HG02884 (cell line): ENCODE results near the gene MBD3L1.

Experiments used
- ATAC-seq: cut with Tn5 transposase; IDR thresholded peaks from one replicate; pipeline ENCODE4 v1.9.1; 2021; ENCODE audit warnings: mild to moderate bottlenecking, moderate library complexity; ENCODE audit not compliant: unreplicated experiment

MBD3L1 gene

GRCh38 chr19:8880868-8881488, 48.8 kb downstream of the MBD3L1 start:
- ATAC-seq, result no peak

- ATAC-seq, result no peak
Observed at GRCh38 chr19:8881512-8881911, 49.3 kb downstream of the MBD3L1 start.

GRCh38 chr19:8884416-8884815, 52.2 kb downstream of the MBD3L1 start:
- no peak for ATAC-seq

GRCh38 chr19:8887364-8887763, 55.2 kb downstream of the MBD3L1 start:
- ATAC-seq, result no peak

GRCh38 chr19:8890260-8890659, 58.1 kb downstream of the MBD3L1 start:
- ATAC-seq, result no peak
